Testis (tissue), 3 donors: Measurements from ENCODE around the gene POLR3GL. TPM values are rescaled to one million over a fixed set of nuclear protein-coding genes. Genes with fewer than 3 reads are reported as not detected.
"Not testable (repeated sequence)": the region's sequence is repeated elsewhere in the genome, so short reads cannot be mapped to it uniquely, and the experiment has no call there.

Experiments used
- DNase-seq: peaks from one replicate; pipeline ENCODE4 v3.0.0-alpha.2; 2019
- H3K27ac ChIP-seq, 2 donors: fragments of 200-600 bp; sonication (generic); one replicate each; pipeline ENCODE4 v1.5.1; 2019
- H3K27me3 ChIP-seq: fragments of 200-600 bp; sonication (generic); one replicate; pipeline ENCODE4 v1.5.1; 2019
- H3K36me3 ChIP-seq: fragments of 200-600 bp; sonication (generic); one replicate; pipeline ENCODE4 v1.5.1; 2017; ENCODE audit warnings: low read depth; ENCODE audit errors: missing control alignments
- H3K4me1 ChIP-seq: fragments of 200-600 bp; sonication (generic); one replicate; pipeline ENCODE4 v1.5.1; 2019
- H3K4me3 ChIP-seq, 2 donors: fragments of 200-600 bp; sonication (generic); one replicate each; pipeline ENCODE4 v1.5.1; 2017 to 2019
- H3K9me3 ChIP-seq: fragments of 200-600 bp; sonication (generic); one replicate; pipeline ENCODE4 v1.5.1; 2017
- POLR2A ChIP-seq: fragments of 450-650 bp; IDR thresholded peaks from one replicate; pipeline ENCODE4 v1.6.1; 2017; ENCODE audit warnings: antibody characterized with exemption, mild to moderate bottlenecking, moderate library complexity
- WGBS, 2 donors: methylation state at CpG; one replicate each; pipeline ENCODE4 v1.1.5; 2018; 5-methylcytosine and 5-hydroxymethylcytosine counted together
- intact Hi-C: fragments of 100-400 bp; cut with DNase I; formaldehyde crosslinking; loops from one replicate; pipeline ENCODE4 v1.15.1; 2023; ENCODE audit warnings: low total_unique reads
- polyA plus RNA-seq: library from polyadenylated mRNA; stranded (reverse); fragments of 350-450 nt; fragmentation: Illumina TruSeq; extraction: RNeasy Lipid Tissue Mini Kit (QIAGEN cat#74804); gene quantifications from one replicate; pipeline ENCODE4 v1.2.3, GENCODE V29; 2014; ENCODE audit warnings: low read depth, low replicate concordance; ENCODE audit not compliant: insufficient read depth
- total RNA-seq, 2 donors: library from RNA; depleted of rRNA; stranded (reverse); fragments of >200 nt; gene quantifications; one replicate each; pipeline ENCODE4 v1.2.3, GENCODE V29; 2016
- TF ChIP-seq, protein P1 (sequence below), 3 experiments: fragments of 450-650 bp in 2 of 3; fragments of 200-600 bp in 1 of 3; sonication (generic) in 1 of 3; IDR thresholded peaks; one replicate each; pipeline ENCODE4 v1.5.1; 2016 to 2019; ENCODE audit warnings: antibody characterized with exemption in 3 of 3, mild to moderate bottlenecking in 2 of 3, moderate library complexity in 1 of 3

Gene POLR3GL
- total and polyA plus RNA-seq, 3 donors from 2014 or later, result 20.9 to 37.9 (median 23.5) TPM

DNA sequence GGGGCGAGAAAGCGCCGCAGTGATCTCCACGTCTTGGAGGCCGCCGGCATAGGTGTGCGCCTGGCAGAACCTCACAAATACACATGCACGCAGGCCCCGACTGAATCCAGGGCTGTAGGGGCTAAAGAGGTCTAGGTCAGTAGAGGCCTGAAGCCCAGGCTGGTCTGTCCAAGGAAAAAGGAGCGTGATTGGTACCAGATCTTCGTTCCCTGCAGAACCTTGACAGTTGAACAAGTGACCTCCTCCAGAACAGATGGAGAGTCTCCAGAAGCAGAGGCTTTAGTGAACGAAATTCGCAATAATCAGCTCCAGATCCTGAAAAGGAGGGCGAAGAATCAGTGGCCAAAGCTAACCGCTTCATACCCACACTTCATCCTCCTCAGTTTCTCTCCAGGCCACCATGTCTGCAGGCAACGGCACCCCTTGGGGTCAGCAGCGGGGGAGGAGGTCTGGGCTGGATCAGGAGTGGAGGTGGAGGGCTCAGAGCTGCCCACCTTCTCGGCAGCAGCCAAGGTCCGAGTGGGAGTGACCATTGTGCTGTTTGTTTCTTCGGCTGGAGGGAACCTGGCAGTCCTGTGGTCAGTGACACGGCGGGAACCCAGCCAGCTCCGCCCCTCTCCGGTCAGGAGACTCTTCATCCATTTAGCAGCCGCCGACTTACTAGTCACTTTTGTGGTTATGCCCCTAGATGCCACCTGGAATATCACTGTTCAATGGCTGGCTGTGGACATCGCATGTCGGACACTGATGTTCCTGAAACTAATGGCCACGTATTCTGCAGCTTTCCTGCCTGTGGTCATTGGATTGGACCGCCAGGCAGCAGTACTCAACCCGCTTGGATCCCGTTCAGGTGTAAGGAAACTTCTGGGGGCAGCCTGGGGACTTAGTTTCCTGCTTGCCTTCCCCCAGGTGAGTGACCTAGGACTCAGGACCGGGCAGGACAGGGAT is 45.2 kb upstream of the POLR3GL start:
- Histone ChIP-seq H3K9me3 (no peaks in the 10 kb centered on the region), H3K4me1 (peaks cover 23% of the 10 kb centered on the region), H3K4me3 (peak overlapping the region; percentile 88 to 92), H3K27me3 (no peaks in the 10 kb centered on the region), H3K36me3 (no peaks in the 10 kb centered on the region), H3K27ac (peak overlapping the region; percentile 80 to 88)
- DNase-seq, result peak; percentile 76
- WGBS, 2 donors, result 1 to 2% methylated on average over 29 to 33 of the region's 33 CpGs
- intact Hi-C loops, result no loop called here
- no peak for TF ChIP-seq POLR2A
- TF ChIP-seq, protein P1, sequence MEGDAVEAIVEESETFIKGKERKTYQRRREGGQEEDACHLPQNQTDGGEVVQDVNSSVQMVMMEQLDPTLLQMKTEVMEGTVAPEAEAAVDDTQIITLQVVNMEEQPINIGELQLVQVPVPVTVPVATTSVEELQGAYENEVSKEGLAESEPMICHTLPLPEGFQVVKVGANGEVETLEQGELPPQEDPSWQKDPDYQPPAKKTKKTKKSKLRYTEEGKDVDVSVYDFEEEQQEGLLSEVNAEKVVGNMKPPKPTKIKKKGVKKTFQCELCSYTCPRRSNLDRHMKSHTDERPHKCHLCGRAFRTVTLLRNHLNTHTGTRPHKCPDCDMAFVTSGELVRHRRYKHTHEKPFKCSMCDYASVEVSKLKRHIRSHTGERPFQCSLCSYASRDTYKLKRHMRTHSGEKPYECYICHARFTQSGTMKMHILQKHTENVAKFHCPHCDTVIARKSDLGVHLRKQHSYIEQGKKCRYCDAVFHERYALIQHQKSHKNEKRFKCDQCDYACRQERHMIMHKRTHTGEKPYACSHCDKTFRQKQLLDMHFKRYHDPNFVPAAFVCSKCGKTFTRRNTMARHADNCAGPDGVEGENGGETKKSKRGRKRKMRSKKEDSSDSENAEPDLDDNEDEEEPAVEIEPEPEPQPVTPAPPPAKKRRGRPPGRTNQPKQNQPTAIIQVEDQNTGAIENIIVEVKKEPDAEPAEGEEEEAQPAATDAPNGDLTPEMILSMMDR (IDR thresholded peaks at IDR 0.05), result no peak

DNA sequence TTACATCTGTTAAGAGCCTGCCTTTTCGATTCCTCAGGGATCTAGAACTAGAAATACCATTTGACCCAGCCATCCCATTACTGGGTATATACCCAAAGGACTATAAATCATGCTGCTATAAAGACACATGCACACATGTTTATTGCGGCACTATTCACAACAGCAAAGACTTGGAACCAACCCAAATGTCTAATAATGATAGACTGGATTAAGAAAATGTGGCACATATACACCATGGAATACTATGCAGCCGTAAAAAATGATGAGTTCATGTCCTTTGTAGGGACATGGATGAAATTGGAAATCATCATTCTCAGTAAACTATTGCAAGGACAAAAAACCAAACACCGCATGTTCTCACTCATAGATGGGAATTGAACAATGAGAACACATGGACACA is 44.2 kb upstream of the POLR3GL start:
- DNase-seq, intact Hi-C loops, H3K27ac ChIP-seq, H3K36me3 ChIP-seq, H3K4me3 ChIP-seq, H3K27me3 ChIP-seq, H3K9me3 ChIP-seq: not testable (repeated sequence)
- H3K4me1 ChIP-seq, result peaks cover 23% of the 10 kb centered on the region
- WGBS, 2 donors, result 85 to 86% methylated on average over 2 to 4 of the region's 4 CpGs

DNA sequence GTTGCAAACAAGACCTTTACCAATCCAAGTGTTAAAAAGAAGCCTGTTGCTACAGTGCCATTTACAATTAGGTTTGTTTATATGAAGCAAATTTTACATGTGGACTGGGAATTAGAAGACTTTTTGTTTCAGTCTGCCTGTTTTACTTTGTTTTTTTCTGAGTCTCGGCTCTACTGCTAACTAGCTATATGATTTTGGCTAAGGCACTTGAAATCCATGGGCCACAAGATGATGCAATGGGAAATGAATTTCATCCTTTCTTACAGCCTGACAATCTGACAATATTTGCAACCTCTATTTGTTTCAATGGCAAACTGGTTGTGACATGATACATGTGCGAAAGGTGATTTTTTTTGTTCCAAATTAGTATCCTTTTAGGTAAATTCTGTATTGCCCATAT is 42.2 kb upstream of the POLR3GL start:
- Histone ChIP-seq H3K27ac (no peak overlapping the region), H3K4me3 (no peak overlapping the region), H3K9me3 (no peaks in the 10 kb centered on the region), H3K27me3 (no peaks in the 10 kb centered on the region), H3K4me1 (peaks cover 25% of the 10 kb centered on the region), H3K36me3 (no peaks in the 10 kb centered on the region)
- WGBS, 2 donors, result 63 to 72% methylated on average over 2 of the region's 2 CpGs
- intact Hi-C loops, result no loop called here
- no peak for DNase-seq
- TF ChIP-seq, protein P1 (IDR thresholded peaks at IDR 0.05), result no peak
- no peak for TF ChIP-seq POLR2A

DNA sequence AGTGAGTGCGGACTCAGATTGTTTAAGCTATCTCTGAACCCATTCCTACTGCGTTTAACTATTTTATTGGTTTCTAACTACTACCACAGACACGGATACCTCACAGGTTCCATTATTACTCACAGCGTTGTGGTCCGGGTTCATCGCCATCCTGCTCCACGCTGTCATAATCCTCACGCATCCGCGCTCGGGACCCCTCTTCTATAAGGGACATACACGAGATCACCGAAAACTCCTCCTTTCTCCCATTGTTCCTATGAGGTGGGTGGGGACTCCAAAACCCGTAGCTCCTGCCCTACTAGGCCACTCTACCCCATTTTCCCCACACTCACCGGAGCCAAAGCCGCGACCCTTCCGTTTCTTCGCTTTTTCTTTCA is 37.8 kb upstream of the POLR3GL start:
- H3K36me3 ChIP-seq, result no peaks in the 10 kb centered on the region
- intact Hi-C loops, result no loop called here
- no peak for DNase-seq
- H3K4me3 ChIP-seq, result peak overlapping the region; percentile 80 to 95
- H3K27ac ChIP-seq, result peak overlapping the region; percentile 96 to 98
- WGBS, 2 donors, result 3 to 8% methylated on average over 19 of the region's 19 CpGs
- H3K4me1 ChIP-seq, result peaks cover 7% of the 10 kb centered on the region
- no peaks in the 10 kb centered on the region for H3K9me3 ChIP-seq
- TF ChIP-seq, protein P1 (IDR thresholded peaks at IDR 0.05), result no peak
- TF ChIP-seq POLR2A, result no peak
- no peaks in the 10 kb centered on the region for H3K27me3 ChIP-seq

DNA sequence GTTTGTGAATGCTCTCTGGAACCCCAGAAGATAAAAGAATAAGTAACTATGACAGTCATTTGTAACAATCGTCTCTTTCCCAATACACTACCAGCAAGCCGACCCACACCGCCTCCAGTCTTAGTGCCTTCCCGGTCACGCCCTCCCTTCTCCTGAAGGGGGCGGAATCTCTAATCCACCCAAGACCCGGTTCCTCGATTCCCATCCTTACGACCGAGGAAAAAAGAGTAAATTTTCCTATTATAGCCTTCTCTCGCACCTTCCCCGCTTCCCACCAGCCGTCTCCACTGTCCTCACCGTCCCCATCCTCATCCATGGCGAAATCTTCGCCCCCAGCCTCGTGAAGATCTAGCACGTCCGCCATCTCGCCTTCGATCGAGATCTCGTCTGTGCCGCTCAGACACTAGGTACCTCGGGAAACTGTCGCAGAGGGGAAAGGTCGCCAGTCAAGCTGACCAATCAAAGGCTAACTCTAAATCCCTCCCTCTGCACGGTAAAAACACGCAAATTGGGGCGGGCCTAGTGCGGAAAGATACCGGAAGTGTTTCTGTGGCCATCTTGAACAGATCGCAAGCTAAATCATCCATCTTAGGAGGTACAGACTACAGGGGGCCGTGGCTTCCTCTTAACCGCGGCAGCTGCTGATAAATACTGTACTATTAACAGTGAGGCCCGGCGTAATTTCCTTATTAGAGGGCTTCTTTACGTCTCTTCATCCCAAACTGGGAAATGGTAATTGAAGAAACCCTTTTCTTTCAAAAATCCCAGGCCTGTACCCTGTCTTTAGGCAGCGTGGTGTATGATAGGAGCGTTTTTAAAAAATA is 37.2 kb upstream of the POLR3GL start, which contains the start of gene RBM8A:
Gene RBM8A (minus strand): TSS at position 422 of the 824 bp plus-strand sequence. CDS start 58 bp downstream, at position 364.
- H3K27me3 ChIP-seq, result no peaks in the 10 kb centered on the region
- H3K4me1 ChIP-seq, result peaks cover 7% of the 10 kb centered on the region
- 0 to 1% methylated on average over 41 of the region's 41 CpGs for WGBS, 2 donors
- TF ChIP-seq, protein P1 (IDR thresholded peaks at IDR 0.05), result peak; percentile 61 to 75 (median 72)
- TF ChIP-seq POLR2A, result peak; percentile 93
- H3K36me3 ChIP-seq, result no peaks in the 10 kb centered on the region
- peak within 1 kb of the TSS; percentile 80 to 95 for H3K4me3 ChIP-seq
- H3K9me3 ChIP-seq, result no peaks in the 10 kb centered on the region
- peak; percentile 98 for DNase-seq
- intact Hi-C loops, result no loop called here
- H3K27ac ChIP-seq, result peak within 1 kb of the TSS; percentile 96 to 98
